DOHH2 (cell line): ENCODE results near the gene MAP1LC3A.

Source experiments
- H3F3A ChIP-seq: fragments of 200-600 bp; sonication (generic), shearing (Covaris generic); 2 replicates; pipeline ENCODE4 v1.6.0; 2016; ENCODE audit warnings: antibody characterized with exemption, mild to moderate bottlenecking; ENCODE audit not compliant: control insufficient read depth, insufficient read depth
- H3K27ac ChIP-seq: fragments of 200-600 bp; sonication (generic); 2 replicates; pipeline ENCODE4 v1.5.1; 2014; ENCODE audit warnings: low read depth, mild to moderate bottlenecking, low read length, moderate library complexity
- H3K27me3 ChIP-seq: fragments of 200-600 bp; sonication (generic); 2 replicates; pipeline ENCODE4 v1.6.1; 2014; ENCODE audit warnings: mild to moderate bottlenecking, low read length, mixed read lengths; ENCODE audit not compliant: control insufficient read depth
- H3K36me3 ChIP-seq: fragments of 200-600 bp; sonication (generic); 2 replicates; pipeline ENCODE4 v1.6.1; 2014; ENCODE audit warnings: mild to moderate bottlenecking, low read length, moderate library complexity, mixed read lengths; ENCODE audit not compliant: control insufficient read depth
- H3K4me1 ChIP-seq: fragments of 200-600 bp; sonication (generic); 2 replicates; pipeline ENCODE4 v1.6.1; 2014; ENCODE audit warnings: mild to moderate bottlenecking, low read length, mixed read lengths; ENCODE audit not compliant: control insufficient read depth
- H3K4me2 ChIP-seq: fragments of 200-600 bp; sonication (generic); 2 replicates; pipeline ENCODE4 v1.6.0; 2014; ENCODE audit warnings: mild to moderate bottlenecking, low read length, moderate library complexity
- H3K4me3 ChIP-seq: fragments of 200-600 bp; sonication (generic); 2 replicates; pipeline ENCODE4 v1.5.1; 2014; ENCODE audit warnings: mild to moderate bottlenecking, low read length, mixed read lengths
- H3K79me2 ChIP-seq: fragments of 200-600 bp; sonication (generic); 2 replicates; pipeline ENCODE4 v1.6.1; 2014; ENCODE audit warnings: mild to moderate bottlenecking, low read length, mixed read lengths; ENCODE audit not compliant: control insufficient read depth
- H3K9me2 ChIP-seq: fragments of 200-600 bp; sonication (generic); replicated peaks from 2 replicates; pipeline ENCODE4 v1.6.1; 2014; ENCODE audit warnings: mild to moderate bottlenecking, low read length, mixed read lengths; ENCODE audit not compliant: control insufficient read depth
- H3K9me3 ChIP-seq: fragments of 200-600 bp; sonication (generic); 2 replicates; pipeline ENCODE4 v1.6.1; 2014; ENCODE audit warnings: antibody characterized with exemption, low read length, mixed read lengths; ENCODE audit not compliant: control insufficient read depth, insufficient read depth
- H4K20me1 ChIP-seq: fragments of 200-600 bp; sonication (generic); 2 replicates; pipeline ENCODE4 v1.6.0; 2014; ENCODE audit warnings: low read depth, mild to moderate bottlenecking, antibody characterized with exemption, low read length, moderate library complexity; ENCODE audit not compliant: control insufficient read depth, insufficient read depth
- EZH2phosphoT487 ChIP-seq: fragments of 200-600 bp; sonication (generic); IDR thresholded peaks from 2 replicates; pipeline ENCODE4 v1.6.1; 2017; ENCODE audit warnings: borderline replicate concordance, mild to moderate bottlenecking, antibody characterized with exemption, low read length, moderate library complexity, mixed read lengths
- TF ChIP-seq, protein P1 (sequence below): fragments of 200-600 bp; sonication (generic); IDR thresholded peaks from one replicate; pipeline ENCODE4 v1.5.1; 2014; ENCODE audit warnings: antibody characterized with exemption, mild to moderate bottlenecking, low read depth, low read length; ENCODE audit not compliant: poor library complexity, severe bottlenecking

Gene MAP1LC3A

DNA sequence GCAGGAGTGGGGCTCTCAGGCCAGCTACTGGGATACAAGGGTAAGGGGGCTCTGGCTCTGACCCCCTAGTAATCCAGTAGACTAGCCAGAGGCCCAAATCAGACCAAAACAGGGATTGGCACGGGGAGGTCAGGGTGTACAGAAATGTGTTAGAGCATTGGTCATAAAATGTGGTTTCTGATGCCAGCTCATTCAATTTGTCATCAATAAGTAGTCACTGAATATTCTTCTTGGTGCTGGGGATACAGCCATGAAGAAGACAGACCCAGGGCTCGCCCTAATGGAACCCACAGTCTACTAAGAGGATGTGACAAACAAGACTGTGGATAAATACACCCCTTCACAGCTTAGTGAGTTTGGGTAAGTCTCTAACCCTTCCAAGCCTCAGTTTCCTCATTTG, 11.1 kb downstream of the MAP1LC3A start:
- Histone ChIP-seq H3K36me3 (peaks cover 6% of the 10 kb centered on the region; the same call in 1 of the 2 replicates), H3K4me1 (peaks cover 7% of the 10 kb centered on the region; the same call in 1 of the 2 replicates), H3K79me2 (no peaks in the 10 kb centered on the region), H3F3A (no peaks in the 10 kb centered on the region; the same call in 1 of the 2 replicates), H3K27ac (no peak overlapping the region), H3K4me3 (no peak overlapping the region), H3K4me2 (no peak overlapping the region), H3K27me3 (no peaks in the 10 kb centered on the region), H4K20me1 (no peaks in the 10 kb centered on the region), H3K9me2 (no peaks in the 10 kb centered on the region), H3K9me3 (no peaks in the 10 kb centered on the region)
- TF ChIP-seq, protein P1, sequence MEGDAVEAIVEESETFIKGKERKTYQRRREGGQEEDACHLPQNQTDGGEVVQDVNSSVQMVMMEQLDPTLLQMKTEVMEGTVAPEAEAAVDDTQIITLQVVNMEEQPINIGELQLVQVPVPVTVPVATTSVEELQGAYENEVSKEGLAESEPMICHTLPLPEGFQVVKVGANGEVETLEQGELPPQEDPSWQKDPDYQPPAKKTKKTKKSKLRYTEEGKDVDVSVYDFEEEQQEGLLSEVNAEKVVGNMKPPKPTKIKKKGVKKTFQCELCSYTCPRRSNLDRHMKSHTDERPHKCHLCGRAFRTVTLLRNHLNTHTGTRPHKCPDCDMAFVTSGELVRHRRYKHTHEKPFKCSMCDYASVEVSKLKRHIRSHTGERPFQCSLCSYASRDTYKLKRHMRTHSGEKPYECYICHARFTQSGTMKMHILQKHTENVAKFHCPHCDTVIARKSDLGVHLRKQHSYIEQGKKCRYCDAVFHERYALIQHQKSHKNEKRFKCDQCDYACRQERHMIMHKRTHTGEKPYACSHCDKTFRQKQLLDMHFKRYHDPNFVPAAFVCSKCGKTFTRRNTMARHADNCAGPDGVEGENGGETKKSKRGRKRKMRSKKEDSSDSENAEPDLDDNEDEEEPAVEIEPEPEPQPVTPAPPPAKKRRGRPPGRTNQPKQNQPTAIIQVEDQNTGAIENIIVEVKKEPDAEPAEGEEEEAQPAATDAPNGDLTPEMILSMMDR, result no peak
- no peak for TF ChIP-seq EZH2phosphoT487

DNA sequence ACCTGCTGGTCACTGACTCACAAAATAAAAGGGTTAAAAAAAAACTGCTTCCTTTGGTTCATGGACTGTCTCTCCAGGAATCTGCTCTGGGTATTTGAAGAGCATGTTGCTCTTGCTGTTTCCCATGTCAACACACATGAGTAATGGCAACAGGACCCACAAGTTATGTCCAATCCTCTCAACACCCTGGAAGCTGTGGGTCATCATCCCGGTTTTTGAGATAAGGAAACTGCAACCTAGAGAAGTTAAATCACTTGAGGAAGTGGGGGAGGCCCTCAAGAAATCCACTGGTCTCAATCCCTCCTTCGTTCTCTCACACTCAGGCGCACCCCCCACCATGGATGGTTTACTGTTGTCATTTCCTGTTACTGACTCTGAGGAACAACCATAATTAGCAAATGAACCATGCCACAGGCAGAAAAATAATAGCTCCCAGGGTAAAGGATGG, 12.4 kb downstream of the MAP1LC3A start:
- TF ChIP-seq, protein P1, result no peak
- no peak for TF ChIP-seq EZH2phosphoT487
- Histone ChIP-seq H3F3A (no peaks in the 10 kb centered on the region), H3K36me3 (peaks cover 6% of the 10 kb centered on the region; the same call in 1 of the 2 replicates), H3K9me3 (no peaks in the 10 kb centered on the region), H3K27me3 (no peaks in the 10 kb centered on the region), H3K4me2 (no peak overlapping the region), H3K79me2 (no peaks in the 10 kb centered on the region), H3K4me3 (no peak overlapping the region), H3K4me1 (peaks cover 7% of the 10 kb centered on the region; the same call in 1 of the 2 replicates), H3K9me2 (no peaks in the 10 kb centered on the region), H4K20me1 (no peaks in the 10 kb centered on the region), H3K27ac (no peak overlapping the region)

- Histone ChIP-seq H3K36me3 (peaks cover 6% of the 10 kb centered on the region; the same call in 1 of the 2 replicates), H3K27me3 (no peaks in the 10 kb centered on the region), H3K9me2 (no peaks in the 10 kb centered on the region), H3K4me3 (no peak overlapping the region), H3K79me2 (no peaks in the 10 kb centered on the region), H3K27ac (no peak overlapping the region), H3K9me3 (no peaks in the 10 kb centered on the region), H4K20me1 (no peaks in the 10 kb centered on the region), H3K4me2 (no peak overlapping the region), H3F3A (no peaks in the 10 kb centered on the region), H3K4me1 (peaks cover 7% of the 10 kb centered on the region; the same call in 1 of the 2 replicates)
- TF ChIP-seq EZH2phosphoT487, result no peak
- TF ChIP-seq, protein P1, result no peak
These were observed 13.2 kb downstream of the MAP1LC3A start for GRCh38 chr20:34571753-34572152.
